HFFc6 (cell line): ENCODE data around the gene RETSAT. TPM values are rescaled to one million over a fixed set of nuclear protein-coding genes. Genes with fewer than 3 reads are reported as not detected.

Source experiments
- DNase-seq: peaks from one replicate; pipeline ENCODE4 v3.0.0-alpha.2; 2018
- H3K27ac Mint-ChIP-seq: 2 replicates; pipeline ENCODE4 v1.8.0; 2020; ENCODE audit warnings: mild to moderate bottlenecking, mixed read lengths
- H3K27me3 Mint-ChIP-seq: 2 replicates; pipeline ENCODE4 v1.8.0; 2021; ENCODE audit warnings: mild to moderate bottlenecking, moderate library complexity, mixed read lengths; ENCODE audit not compliant: insufficient read depth
- H3K36me3 Mint-ChIP-seq: 2 replicates; pipeline ENCODE4 v1.8.0; 2021; ENCODE audit warnings: low read depth, mixed read lengths
- H3K4me1 Mint-ChIP-seq: 2 replicates; pipeline ENCODE4 v1.8.0; 2020; ENCODE audit warnings: low read depth, mixed read lengths
- H3K4me3 Mint-ChIP-seq: 2 replicates; pipeline ENCODE4 v1.8.0; 2020; ENCODE audit warnings: mild to moderate bottlenecking, moderate library complexity, mixed read lengths
- H3K9me3 Mint-ChIP-seq: 2 replicates; pipeline ENCODE4 v1.8.0; 2020; ENCODE audit warnings: mild to moderate bottlenecking, mixed read lengths
- CTCF ChIP-seq: fragments of 200-600 bp; sonication (generic); IDR thresholded peaks from 2 replicates; pipeline ENCODE4 v1.5.0; 2021; ENCODE audit warnings: antibody characterized with exemption, mild to moderate bottlenecking
- total RNA-seq, 6 experiments: library from RNA; stranded (reverse); fragmentation: NEBNext Ultra II Directional; extraction: Animal tissue kit (Norgen Biotek cat#: 25700); gene quantifications; 2 replicates in 1 of 6; 3 replicates in 5 of 6; pipeline ENCODE4 v1.2.3, GENCODE V29; 2021

Gene RETSAT
- total RNA-seq, 6 experiments from 2014 or later = 36.3 to 50.4 (median 39.0) TPM

- Mint-ChIP-seq H3K36me3 (peaks cover 34% of the 10 kb centered on the region), H3K4me1 (peaks cover 43% of the 10 kb centered on the region), H3K9me3 (no peaks in the 10 kb centered on the region), H3K4me3 (no peak overlapping the region; the same call in 1 of the 2 replicates), H3K27me3 (peaks cover 3% of the 10 kb centered on the region; the same call in 1 of the 2 replicates), H3K27ac (no peak overlapping the region)
- TF ChIP-seq CTCF = no peak
- no peak for DNase-seq
These were observed 25.1 kb downstream of the RETSAT start for GRCh38 chr2:85329181-85329651.

GRCh38 chr2:85327822-85328617 is 26.3 kb downstream of the RETSAT start, which contains the start of gene TGOLN2:
Gene TGOLN2 (minus strand): TSS chr2:85327989. CDS start chr2:85327962, 27 bp downstream.
- Mint-ChIP-seq H3K27ac (peak within 1 kb of the TSS; percentile 94), H3K4me3 (peak within 1 kb of the TSS; percentile 93), H3K9me3 (no peaks in the 10 kb centered on the region), H3K36me3 (peaks cover 39% of the 10 kb centered on the region), H3K27me3 (peaks cover 3% of the 10 kb centered on the region; the same call in 1 of the 2 replicates), H3K4me1 (peaks cover 43% of the 10 kb centered on the region)
- peak; percentile 37 for TF ChIP-seq CTCF
- peak; percentile 81 for DNase-seq

DNA sequence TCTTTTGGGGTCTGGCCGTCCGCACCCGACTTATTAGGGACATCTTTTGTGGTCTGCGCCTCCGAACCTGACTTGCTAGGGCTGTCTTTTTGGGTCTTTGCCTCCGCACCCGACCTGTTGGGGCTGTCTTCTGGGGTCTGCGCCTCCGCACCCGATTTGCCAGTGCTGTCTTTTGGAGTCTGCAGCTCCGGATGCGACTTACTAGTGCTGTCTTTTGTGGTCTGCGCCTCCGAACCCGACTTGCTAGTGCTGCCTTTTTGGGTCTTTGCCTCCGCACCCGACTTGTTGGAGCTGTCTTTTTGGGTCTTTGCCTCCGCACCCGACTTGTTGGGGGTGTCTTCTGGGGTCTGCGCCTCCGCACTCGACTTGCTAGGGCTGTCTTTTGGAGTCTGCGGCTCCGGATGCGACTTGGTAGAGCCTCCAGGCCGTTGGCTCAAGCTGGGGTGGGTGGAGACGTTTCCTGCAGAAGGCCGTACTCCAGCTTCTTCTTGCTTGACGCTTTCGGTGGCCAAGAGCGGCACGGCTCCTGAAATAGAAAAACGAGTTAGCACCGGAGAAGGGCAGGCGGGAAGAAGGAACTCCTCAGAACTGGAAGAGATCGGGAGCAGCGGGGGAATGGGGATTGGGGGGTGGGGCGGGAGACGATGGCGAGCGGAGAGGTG is 27.0 kb downstream of the RETSAT start:
- no peak for TF ChIP-seq CTCF
- H3K4me3 Mint-ChIP-seq = peak overlapping the region; percentile 93
- peak overlapping the region; percentile 94 for H3K27ac Mint-ChIP-seq
- H3K4me1 Mint-ChIP-seq = peaks cover 50% of the 10 kb centered on the region
- no peaks in the 10 kb centered on the region for H3K9me3 Mint-ChIP-seq
- peaks cover 45% of the 10 kb centered on the region for H3K36me3 Mint-ChIP-seq
- peak; percentile 36 for DNase-seq
- peaks cover 3% of the 10 kb centered on the region; the same call in 1 of the 2 replicates for H3K27me3 Mint-ChIP-seq

- peak overlapping the region; percentile 94 for H3K27ac Mint-ChIP-seq
- no peak for DNase-seq
These were observed 27.7 kb downstream of the RETSAT start for GRCh38 chr2:85326406-85327159.

More at GRCh38 chr2:85326406-85327159, 27.7 kb downstream of the RETSAT start:
- Mint-ChIP-seq H3K4me3 (peak overlapping the region; percentile 93), H3K4me1 (peaks cover 56% of the 10 kb centered on the region), H3K27me3 (peaks cover 3% of the 10 kb centered on the region; the same call in 1 of the 2 replicates), H3K9me3 (no peaks in the 10 kb centered on the region), H3K36me3 (peaks cover 51% of the 10 kb centered on the region)
- TF ChIP-seq CTCF = no peak
